Activated B cell treated with CpG ODN at 0.5 μM for 24 hours (primary cell): ENCODE measurements around the gene FOXN4. TPM values are rescaled to one million over a fixed set of nuclear protein-coding genes. Genes with fewer than 3 reads are reported as not detected.

Source experiments
- ATAC-seq: fragments of 200-7000 bp; cut with Tn5 transposase; one replicate; pipeline ENCODE4 v1.10.0; 2021; ENCODE audit warnings: low read depth, mild to moderate bottlenecking, moderate library complexity
- CTCF ChIA-PET: fragments of 350-600 bp; sonication (Branson Sonifier 250); formaldehyde crosslinking; loops from one replicate; lab custom pipeline; 2021; ENCODE audit warnings: antibody characterized with exemption; lab: Charles Lee
- POLR2A ChIA-PET: fragments of 350-600 bp; sonication (Branson Sonifier 250); formaldehyde crosslinking; loops from one replicate; lab custom pipeline; 2021; ENCODE audit warnings: antibody characterized with exemption; lab: Charles Lee
- DNase-seq: peaks from one replicate; pipeline ENCODE4 v3.0.0; 2022
- H3K27ac Mint-ChIP-seq: one replicate; pipeline ENCODE4 v1.8.0; 2020; ENCODE audit warnings: mixed read lengths
- H3K27me3 Mint-ChIP-seq: one replicate; pipeline ENCODE4 v1.8.0; 2021; ENCODE audit warnings: mixed read lengths
- H3K36me3 Mint-ChIP-seq: one replicate; pipeline ENCODE4 v1.8.0; 2021; ENCODE audit warnings: low read depth, mixed read lengths
- H3K4me1 Mint-ChIP-seq: one replicate; pipeline ENCODE4 v1.8.0; 2021; ENCODE audit warnings: mixed read lengths
- H3K4me3 Mint-ChIP-seq: one replicate; pipeline ENCODE4 v1.8.0; 2020; ENCODE audit warnings: mild to moderate bottlenecking, mixed read lengths
- H3K9me3 Mint-ChIP-seq: one replicate; pipeline ENCODE4 v1.8.0; 2020; ENCODE audit warnings: mixed read lengths
- CTCF ChIP-seq: fragments of 200-600 bp; IDR thresholded peaks from one replicate; pipeline ENCODE4 v1.8.0; 2022; ENCODE audit warnings: antibody characterized with exemption, mild to moderate bottlenecking
- intact Hi-C: fragments of 100-400 bp; cut with micrococcal nuclease; formaldehyde crosslinking; loops from one replicate; pipeline ENCODE4 v1.15.1; 2024
- total RNA-seq: library from RNA; stranded (reverse); gene quantifications from 2 replicates; pipeline ENCODE4 v1.2.3, GENCODE V29; 2022

The FOXN4 gene
- total RNA-seq, 1 donor from 2014 or later: not detected

DNA sequence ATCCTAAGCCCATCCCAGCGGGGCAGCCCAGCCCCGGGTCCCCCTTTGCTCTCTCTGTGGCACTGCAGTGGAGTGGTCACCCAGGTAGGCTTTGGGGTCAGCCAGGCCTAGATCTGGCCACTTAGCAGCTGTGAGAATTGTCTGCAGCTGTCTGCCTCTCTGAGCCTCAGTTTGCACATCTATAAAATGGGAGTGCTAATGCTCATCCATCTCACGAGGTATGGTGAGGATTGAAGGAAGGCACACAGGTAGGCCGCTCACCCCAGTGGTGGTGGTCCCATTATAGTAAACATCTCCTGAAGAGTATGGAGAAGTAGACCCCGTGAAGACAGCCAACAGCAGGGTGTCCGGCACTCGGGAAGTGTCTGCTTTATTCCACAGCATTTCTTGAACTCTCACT is 9.2 kb downstream of the FOXN4 start:
- POLR2A ChIA-PET: no interaction called here
- intact Hi-C loops: no loop called here
- Mint-ChIP-seq H3K4me1 (no peaks in the 10 kb centered on the region), H3K4me3 (no peak overlapping the region), H3K27me3 (peaks cover 14% of the 10 kb centered on the region), H3K36me3 (no peaks in the 10 kb centered on the region), H3K27ac (no peak overlapping the region), H3K9me3 (no peaks in the 10 kb centered on the region)
- DNase-seq: no peak
- CTCF ChIA-PET: no interaction called here
- no peak for TF ChIP-seq CTCF
- no peak for ATAC-seq

- no peak overlapping the region for H3K4me3 Mint-ChIP-seq
- DNase-seq (no peak), ATAC-seq (no peak)
- no peak overlapping the region for H3K27ac Mint-ChIP-seq
- H3K4me1 Mint-ChIP-seq: no peaks in the 10 kb centered on the region
- peaks cover 19% of the 10 kb centered on the region for H3K27me3 Mint-ChIP-seq
- CTCF ChIA-PET: no interaction called here
- H3K36me3 Mint-ChIP-seq: no peaks in the 10 kb centered on the region
- intact Hi-C loops: no loop called here
- no peaks in the 10 kb centered on the region for H3K9me3 Mint-ChIP-seq
- TF ChIP-seq CTCF: no peak
- POLR2A ChIA-PET: no interaction called here
Observed at GRCh38 chr12:109296431-109296830, 12.7 kb downstream of the FOXN4 start.

GRCh38 chr12:109295764-109296425 is 13.2 kb downstream of the FOXN4 start:
- ChIA-PET POLR2A (no interaction called here), CTCF (no interaction called here)
- Mint-ChIP-seq H3K27ac (no peak overlapping the region), H3K4me1 (no peaks in the 10 kb centered on the region), H3K36me3 (no peaks in the 10 kb centered on the region), H3K4me3 (no peak overlapping the region), H3K9me3 (no peaks in the 10 kb centered on the region), H3K27me3 (peaks cover 19% of the 10 kb centered on the region)
- TF ChIP-seq CTCF: no peak
- DNase-seq: no peak
- ATAC-seq: no peak
- intact Hi-C loops: no loop called here

DNA sequence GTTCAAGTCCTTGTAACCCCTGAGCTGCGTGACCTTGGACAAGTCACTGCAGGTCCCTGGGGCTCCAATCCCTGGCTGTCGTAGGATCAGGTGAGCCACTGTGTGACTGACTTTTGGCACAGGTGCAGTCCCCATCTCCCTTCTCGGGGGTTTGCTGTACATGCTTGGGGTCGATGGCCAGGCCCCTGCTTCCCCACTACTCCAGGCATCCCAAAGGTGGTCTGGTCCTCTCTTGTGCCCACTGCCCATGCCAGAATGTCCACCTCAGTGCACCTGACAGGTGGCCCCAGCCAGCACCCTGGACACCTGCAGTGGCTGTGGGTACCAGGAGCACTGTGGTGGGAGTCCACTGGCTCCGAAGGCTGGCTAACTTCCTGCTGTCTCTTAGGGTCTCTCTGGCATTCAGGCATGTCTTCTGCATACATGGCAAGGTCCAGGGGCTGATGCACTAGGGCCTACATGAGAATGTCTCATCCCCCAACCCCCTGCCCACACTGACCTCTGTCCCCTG is 14.7 kb downstream of the FOXN4 start:
- peaks cover 23% of the 10 kb centered on the region for H3K27me3 Mint-ChIP-seq
- no peak for TF ChIP-seq CTCF
- no peak overlapping the region for H3K27ac Mint-ChIP-seq
- H3K4me3 Mint-ChIP-seq: no peak overlapping the region
- H3K4me1 Mint-ChIP-seq: no peaks in the 10 kb centered on the region
- no peak for ATAC-seq
- ChIA-PET POLR2A (no interaction called here), CTCF (no interaction called here)
- no peaks in the 10 kb centered on the region for H3K9me3 Mint-ChIP-seq
- intact Hi-C loops: no loop called here
- no peaks in the 10 kb centered on the region for H3K36me3 Mint-ChIP-seq
- DNase-seq: no peak

DNA sequence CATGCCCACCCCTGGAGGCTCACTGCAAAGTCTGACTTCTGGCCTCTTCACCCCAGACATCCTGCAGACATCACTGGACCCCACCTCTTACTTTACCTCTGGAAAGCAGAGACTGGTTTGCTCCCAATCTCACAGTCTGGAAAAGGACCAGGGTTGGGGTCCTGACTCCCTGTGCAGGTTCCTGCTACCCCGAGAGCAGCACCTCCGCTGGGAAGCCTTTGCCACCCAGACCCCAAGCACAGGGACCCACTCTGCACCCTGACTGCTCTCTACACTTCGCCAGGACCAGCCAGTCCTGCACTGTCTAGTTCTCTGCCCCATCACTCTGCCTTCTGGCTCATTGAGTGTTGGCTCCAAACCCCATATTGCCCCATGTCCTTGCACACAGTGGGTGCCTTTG is 16.0 kb downstream of the FOXN4 start:
- no peak for DNase-seq
- H3K9me3 Mint-ChIP-seq: no peaks in the 10 kb centered on the region
- no peak overlapping the region for H3K4me3 Mint-ChIP-seq
- no peak overlapping the region for H3K27ac Mint-ChIP-seq
- H3K4me1 Mint-ChIP-seq: no peaks in the 10 kb centered on the region
- peaks cover 23% of the 10 kb centered on the region for H3K27me3 Mint-ChIP-seq
- ATAC-seq: no peak
- H3K36me3 Mint-ChIP-seq: no peaks in the 10 kb centered on the region
- ChIA-PET CTCF (no interaction called here), POLR2A (no interaction called here)
- TF ChIP-seq CTCF: no peak
- intact Hi-C loops: no loop called here
